Suprapubic skin (tissue), 4 donors: Measurements from ENCODE around the gene KRT77. TPM values are rescaled to one million over a fixed set of nuclear protein-coding genes. Genes with fewer than 3 reads are reported as not detected.

Experiments used
- DNase-seq, 2 donors: peaks; one replicate each; pipeline ENCODE4 v3.0.0-alpha.2; 2019; ENCODE audit warnings: low spot score in 2 of 2
- H3K27ac ChIP-seq: fragments of 200-600 bp; sonication (generic); one replicate; pipeline ENCODE4 v1.5.1; 2019
- H3K27me3 ChIP-seq: fragments of 200-600 bp; sonication (generic); one replicate; pipeline ENCODE4 v1.5.1; 2019
- H3K36me3 ChIP-seq: fragments of 200-600 bp; sonication (generic); one replicate; pipeline ENCODE4 v1.5.1; 2019
- H3K4me1 ChIP-seq: fragments of 200-600 bp; sonication (generic); one replicate; pipeline ENCODE4 v1.5.1; 2019
- H3K4me3 ChIP-seq: fragments of 200-600 bp; sonication (generic); one replicate; pipeline ENCODE4 v1.5.1; 2019; ENCODE audit warnings: mild to moderate bottlenecking
- H3K9me3 ChIP-seq: fragments of 200-600 bp; sonication (generic); one replicate; pipeline ENCODE4 v1.5.1; 2019
- EP300 ChIP-seq: sonication (generic); formaldehyde crosslinking; IDR thresholded peaks from one replicate; pipeline ENCODE4 v1.6.1; 2017; ENCODE audit warnings: antibody characterized with exemption
- POLR2A ChIP-seq, 2 donors: fragments of 450-650 bp; IDR thresholded peaks; one replicate each; pipeline ENCODE4 v1.6.1; 2017; ENCODE audit warnings: antibody characterized with exemption in 2 of 2, mild to moderate bottlenecking in 2 of 2, moderate library complexity in 2 of 2
- POLR2AphosphoS5 ChIP-seq, 3 donors: sonication (generic); formaldehyde crosslinking; IDR thresholded peaks; one replicate each; pipeline ENCODE4 v1.6.1; 2017; ENCODE audit warnings: antibody characterized with exemption in 3 of 3
- WGBS: methylation state at CpG from one replicate; pipeline ENCODE4 v1.1.5; 2018; 5-methylcytosine and 5-hydroxymethylcytosine counted together
- total RNA-seq, 4 donors: library from RNA; depleted of rRNA; stranded (reverse); fragments of >200 nt; gene quantifications; one replicate each; pipeline ENCODE4 v1.1.0, GENCODE V29; 2016
- TF ChIP-seq, protein P1 (sequence below), 2 donors: fragments of 200-600 bp in 1 of 2; fragments of 450-650 bp in 1 of 2; sonication (generic) in 1 of 2; IDR thresholded peaks; one replicate each; pipeline ENCODE4 v1.5.1; 2016 to 2019; ENCODE audit warnings: antibody characterized with exemption in 2 of 2, mild to moderate bottlenecking in 1 of 2, moderate library complexity in 1 of 2

KRT77 gene
- total RNA-seq, 4 donors from 2014 or later: 146 to 424 (median 275) TPM

DNA sequence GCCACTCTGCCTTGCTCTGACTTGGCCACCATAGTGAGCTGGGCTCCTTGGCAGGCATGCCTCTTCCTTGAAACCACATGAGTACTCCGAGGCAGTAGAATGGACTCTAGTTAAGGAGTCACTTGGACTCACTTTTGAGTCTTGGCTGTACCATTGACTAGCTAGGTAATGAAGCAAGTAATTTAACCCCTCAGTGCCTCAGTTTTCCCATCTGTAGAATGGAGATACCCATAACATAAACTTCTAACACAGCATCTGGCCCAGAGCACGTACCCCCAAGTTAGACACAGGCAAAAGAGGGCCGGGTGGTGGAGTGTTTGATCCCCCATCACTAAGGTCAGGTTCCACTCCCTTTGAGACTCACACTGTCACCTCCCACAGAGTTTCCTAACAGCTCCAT lies 8.3 kb downstream of the KRT77 start:
- Histone ChIP-seq H3K9me3 (no peaks in the 10 kb centered on the region), H3K27ac (no peak overlapping the region), H3K36me3 (no peaks in the 10 kb centered on the region), H3K27me3 (peaks cover 7% of the 10 kb centered on the region), H3K4me1 (peaks cover 28% of the 10 kb centered on the region), H3K4me3 (no peak overlapping the region)
- WGBS: 86% methylated on average over 3 of the region's 3 CpGs
- no peak for DNase-seq
- TF ChIP-seq, protein P1, sequence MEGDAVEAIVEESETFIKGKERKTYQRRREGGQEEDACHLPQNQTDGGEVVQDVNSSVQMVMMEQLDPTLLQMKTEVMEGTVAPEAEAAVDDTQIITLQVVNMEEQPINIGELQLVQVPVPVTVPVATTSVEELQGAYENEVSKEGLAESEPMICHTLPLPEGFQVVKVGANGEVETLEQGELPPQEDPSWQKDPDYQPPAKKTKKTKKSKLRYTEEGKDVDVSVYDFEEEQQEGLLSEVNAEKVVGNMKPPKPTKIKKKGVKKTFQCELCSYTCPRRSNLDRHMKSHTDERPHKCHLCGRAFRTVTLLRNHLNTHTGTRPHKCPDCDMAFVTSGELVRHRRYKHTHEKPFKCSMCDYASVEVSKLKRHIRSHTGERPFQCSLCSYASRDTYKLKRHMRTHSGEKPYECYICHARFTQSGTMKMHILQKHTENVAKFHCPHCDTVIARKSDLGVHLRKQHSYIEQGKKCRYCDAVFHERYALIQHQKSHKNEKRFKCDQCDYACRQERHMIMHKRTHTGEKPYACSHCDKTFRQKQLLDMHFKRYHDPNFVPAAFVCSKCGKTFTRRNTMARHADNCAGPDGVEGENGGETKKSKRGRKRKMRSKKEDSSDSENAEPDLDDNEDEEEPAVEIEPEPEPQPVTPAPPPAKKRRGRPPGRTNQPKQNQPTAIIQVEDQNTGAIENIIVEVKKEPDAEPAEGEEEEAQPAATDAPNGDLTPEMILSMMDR (IDR thresholded peaks at IDR 0.05): no peak
- no peak for TF ChIP-seq EP300
- no peak for TF ChIP-seq POLR2A (IDR thresholded peaks at IDR 0.05)
- no peak for TF ChIP-seq POLR2AphosphoS5 (IDR thresholded peaks at IDR 0.05)

GRCh38 chr12:52694151-52694550 lies 9.2 kb downstream of the KRT77 start:
- no peaks in the 10 kb centered on the region for H3K36me3 ChIP-seq
- H3K27me3 ChIP-seq: peaks cover 7% of the 10 kb centered on the region
- no peaks in the 10 kb centered on the region for H3K9me3 ChIP-seq

DNA sequence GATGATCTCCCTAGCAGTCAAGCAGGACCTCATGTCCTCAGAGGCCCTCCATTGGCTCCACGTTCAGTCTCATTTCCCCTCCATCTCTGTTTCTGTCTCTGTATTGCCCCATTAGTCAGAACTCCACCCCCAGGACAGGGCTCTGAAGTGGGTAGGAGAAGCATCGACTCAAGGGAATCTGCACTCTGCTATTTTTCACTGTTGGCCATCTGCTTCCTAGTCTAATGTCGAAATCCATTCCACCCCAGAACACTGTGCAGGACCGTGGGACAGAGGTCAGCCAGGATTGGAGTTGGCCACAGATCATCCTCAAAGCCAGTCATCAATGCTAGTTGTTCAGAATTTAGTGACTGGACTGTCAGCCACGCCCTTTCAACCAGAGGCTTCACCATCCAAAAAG lies 10.1 kb downstream of the KRT77 start:
- Histone ChIP-seq H3K27me3 (peaks cover 7% of the 10 kb centered on the region), H3K4me1 (peaks cover 23% of the 10 kb centered on the region), H3K36me3 (no peaks in the 10 kb centered on the region), H3K27ac (no peak overlapping the region), H3K4me3 (no peak overlapping the region), H3K9me3 (no peaks in the 10 kb centered on the region)
- 72% methylated on average over 5 of the region's 5 CpGs for WGBS
- no peak for DNase-seq
- TF ChIP-seq POLR2AphosphoS5 (IDR thresholded peaks at IDR 0.05): no peak
- TF ChIP-seq EP300: no peak
- TF ChIP-seq, protein P1 (IDR thresholded peaks at IDR 0.05): no peak
- no peak for TF ChIP-seq POLR2A (IDR thresholded peaks at IDR 0.05)

More at GRCh38 chr12:52694151-52694550, 9.2 kb downstream of the KRT77 start:
- H3K27ac ChIP-seq: no peak overlapping the region
- 94% methylated on average over 6 of the region's 6 CpGs for WGBS
- no peak for DNase-seq
- TF ChIP-seq POLR2A (IDR thresholded peaks at IDR 0.05) (no peak), EP300 (no peak), POLR2AphosphoS5 (IDR thresholded peaks at IDR 0.05) (no peak)
- TF ChIP-seq, protein P1 (IDR thresholded peaks at IDR 0.05): no peak
- peaks cover 25% of the 10 kb centered on the region for H3K4me1 ChIP-seq
- H3K4me3 ChIP-seq: no peak overlapping the region

DNA sequence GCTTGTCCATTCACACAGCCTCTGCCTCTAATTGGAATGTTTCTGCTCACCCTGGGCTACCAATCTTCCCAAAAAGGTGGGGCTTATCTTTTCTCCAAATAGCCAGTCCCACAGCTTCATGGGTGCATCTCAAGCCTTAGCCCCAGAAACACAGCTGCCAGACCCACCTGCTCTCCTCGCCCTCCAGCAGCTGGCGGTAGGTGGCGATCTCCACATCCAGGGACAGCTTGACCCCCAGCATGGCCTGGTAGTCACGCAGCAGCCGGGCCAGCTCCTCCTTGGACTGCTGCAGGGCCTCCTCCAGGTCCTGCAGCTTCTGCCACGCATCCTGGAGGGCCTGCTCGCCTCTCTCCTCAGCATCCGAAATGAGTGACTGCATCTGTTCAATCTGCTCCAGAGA lies 11.1 kb downstream of the KRT77 start:
- Histone ChIP-seq H3K4me3 (no peak overlapping the region), H3K36me3 (no peaks in the 10 kb centered on the region), H3K9me3 (no peaks in the 10 kb centered on the region), H3K4me1 (peaks cover 27% of the 10 kb centered on the region), H3K27ac (no peak overlapping the region), H3K27me3 (peaks cover 7% of the 10 kb centered on the region)
- WGBS: 92% methylated on average over 8 of the region's 8 CpGs
- no peak for DNase-seq
- TF ChIP-seq POLR2A (IDR thresholded peaks at IDR 0.05) (no peak), EP300 (no peak), POLR2AphosphoS5 (IDR thresholded peaks at IDR 0.05) (no peak)
- TF ChIP-seq, protein P1 (IDR thresholded peaks at IDR 0.05): no peak

DNA sequence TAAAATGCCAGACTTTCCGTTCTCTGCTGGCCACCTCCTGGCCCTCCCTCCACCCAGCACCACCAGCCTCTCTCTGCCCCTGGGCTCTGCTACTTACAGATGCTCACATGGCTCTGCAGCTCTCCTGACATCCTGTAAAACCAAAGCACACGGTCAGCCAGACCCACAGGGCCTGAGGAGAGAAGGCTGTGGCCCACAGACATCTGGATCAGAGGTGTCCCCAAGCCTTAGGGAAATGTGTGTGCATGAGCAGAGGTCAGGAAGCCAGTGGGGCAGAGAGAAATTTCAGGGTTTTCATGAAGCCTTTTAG lies 11.5 kb downstream of the KRT77 start:
- TF ChIP-seq, protein P1 (IDR thresholded peaks at IDR 0.05): no peak
- TF ChIP-seq POLR2AphosphoS5 (IDR thresholded peaks at IDR 0.05): no peak
- WGBS: 61% methylated on average over 2 of the region's 2 CpGs
- DNase-seq: no peak
- no peaks in the 10 kb centered on the region for H3K9me3 ChIP-seq
- peaks cover 29% of the 10 kb centered on the region for H3K4me1 ChIP-seq
- H3K27me3 ChIP-seq: peaks cover 7% of the 10 kb centered on the region
- no peaks in the 10 kb centered on the region for H3K36me3 ChIP-seq
- H3K27ac ChIP-seq: no peak overlapping the region
- no peak overlapping the region for H3K4me3 ChIP-seq
